Inferior parietal cortex (tissue), 1 donor: ENCODE results near the gene GABRB3.

Experiments
- DNase-seq: peaks from one replicate; pipeline ENCODE4 v3.0.0-alpha.2; 2016; ENCODE audit errors: extremely low spot score

Gene GABRB3

GRCh38 chr15:26679927-26680326 is 92.9 kb downstream of the GABRB3 start:
- no peak for DNase-seq

GRCh38 chr15:26676115-26676514 is 96.8 kb downstream of the GABRB3 start:
- no peak for DNase-seq

GRCh38 chr15:26674467-26674866 is 98.4 kb downstream of the GABRB3 start:
- DNase-seq = no peak

GRCh38 chr15:26673445-26673844 is 99.4 kb downstream of the GABRB3 start:
- DNase-seq = no peak

- no peak for DNase-seq
Measured at GRCh38 chr15:26670116-26670515, 102.8 kb downstream of the GABRB3 start.

- DNase-seq = no peak
Measured at GRCh38 chr15:26667222-26667988, 105.5 kb downstream of the GABRB3 start.

- DNase-seq = peak; percentile 43
Measured at GRCh38 chr15:26665957-26666791, 106.7 kb downstream of the GABRB3 start.

GRCh38 chr15:26662283-26662682 is 110.6 kb downstream of the GABRB3 start:
- no peak for DNase-seq

- DNase-seq = peak; percentile 63
Measured at GRCh38 chr15:26661748-26662147, 111.1 kb downstream of the GABRB3 start.

GRCh38 chr15:26661107-26661506 is 111.8 kb downstream of the GABRB3 start:
- DNase-seq = no peak

- no peak for DNase-seq
Measured at GRCh38 chr15:26660241-26660640, 112.6 kb downstream of the GABRB3 start.

GRCh38 chr15:26658290-26658689 is 114.6 kb downstream of the GABRB3 start:
- no peak for DNase-seq

- DNase-seq = no peak
Measured at GRCh38 chr15:26656080-26656479, 116.8 kb downstream of the GABRB3 start.

GRCh38 chr15:26651909-26652308 is 121.0 kb downstream of the GABRB3 start:
- DNase-seq = no peak

- no peak for DNase-seq
Measured at GRCh38 chr15:26648676-26649075, 124.2 kb downstream of the GABRB3 start.

GRCh38 chr15:26644948-26645347 is 127.9 kb downstream of the GABRB3 start:
- DNase-seq = no peak

GRCh38 chr15:26641144-26641543 is 131.7 kb downstream of the GABRB3 start:
- DNase-seq = no peak

- no peak for DNase-seq
Measured at GRCh38 chr15:26640601-26641000, 132.3 kb downstream of the GABRB3 start.

- no peak for DNase-seq
Measured at GRCh38 chr15:26639966-26640365, 132.9 kb downstream of the GABRB3 start.

- no peak for DNase-seq
Measured at GRCh38 chr15:26635614-26636013, 137.3 kb downstream of the GABRB3 start.

- DNase-seq = no peak
Measured at GRCh38 chr15:26635105-26635504, 137.8 kb downstream of the GABRB3 start.

- DNase-seq = no peak
Measured at GRCh38 chr15:26634319-26634718, 138.5 kb downstream of the GABRB3 start.

GRCh38 chr15:26632500-26632899 is 140.4 kb downstream of the GABRB3 start:
- DNase-seq = no peak
